ENCODE measurements around the gene GTPBP2.

DNA sequence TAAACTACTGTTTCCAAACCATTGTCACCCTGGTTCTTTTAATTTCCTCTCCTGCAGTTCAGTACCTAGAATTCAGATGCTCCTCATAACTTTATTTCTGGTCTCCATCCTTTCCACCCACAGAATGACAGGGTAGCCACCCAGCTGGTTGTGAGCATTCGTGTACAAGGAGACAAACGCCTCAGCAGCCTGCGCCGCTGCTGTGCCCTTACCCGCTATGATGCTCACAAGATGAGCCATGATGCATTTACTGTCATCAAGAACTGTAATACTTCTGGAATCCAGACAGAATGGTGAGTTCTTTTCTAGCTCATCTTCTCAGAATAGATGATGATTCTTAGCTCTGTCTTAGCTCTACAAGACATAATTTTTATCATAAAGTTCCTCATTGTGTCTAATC is 18.6 kb downstream of the GTPBP2 start:
- TF ChIP-seq, protein P1, sequence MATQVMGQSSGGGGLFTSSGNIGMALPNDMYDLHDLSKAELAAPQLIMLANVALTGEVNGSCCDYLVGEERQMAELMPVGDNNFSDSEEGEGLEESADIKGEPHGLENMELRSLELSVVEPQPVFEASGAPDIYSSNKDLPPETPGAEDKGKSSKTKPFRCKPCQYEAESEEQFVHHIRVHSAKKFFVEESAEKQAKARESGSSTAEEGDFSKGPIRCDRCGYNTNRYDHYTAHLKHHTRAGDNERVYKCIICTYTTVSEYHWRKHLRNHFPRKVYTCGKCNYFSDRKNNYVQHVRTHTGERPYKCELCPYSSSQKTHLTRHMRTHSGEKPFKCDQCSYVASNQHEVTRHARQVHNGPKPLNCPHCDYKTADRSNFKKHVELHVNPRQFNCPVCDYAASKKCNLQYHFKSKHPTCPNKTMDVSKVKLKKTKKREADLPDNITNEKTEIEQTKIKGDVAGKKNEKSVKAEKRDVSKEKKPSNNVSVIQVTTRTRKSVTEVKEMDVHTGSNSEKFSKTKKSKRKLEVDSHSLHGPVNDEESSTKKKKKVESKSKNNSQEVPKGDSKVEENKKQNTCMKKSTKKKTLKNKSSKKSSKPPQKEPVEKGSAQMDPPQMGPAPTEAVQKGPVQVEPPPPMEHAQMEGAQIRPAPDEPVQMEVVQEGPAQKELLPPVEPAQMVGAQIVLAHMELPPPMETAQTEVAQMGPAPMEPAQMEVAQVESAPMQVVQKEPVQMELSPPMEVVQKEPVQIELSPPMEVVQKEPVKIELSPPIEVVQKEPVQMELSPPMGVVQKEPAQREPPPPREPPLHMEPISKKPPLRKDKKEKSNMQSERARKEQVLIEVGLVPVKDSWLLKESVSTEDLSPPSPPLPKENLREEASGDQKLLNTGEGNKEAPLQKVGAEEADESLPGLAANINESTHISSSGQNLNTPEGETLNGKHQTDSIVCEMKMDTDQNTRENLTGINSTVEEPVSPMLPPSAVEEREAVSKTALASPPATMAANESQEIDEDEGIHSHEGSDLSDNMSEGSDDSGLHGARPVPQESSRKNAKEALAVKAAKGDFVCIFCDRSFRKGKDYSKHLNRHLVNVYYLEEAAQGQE (tag by site-specific recombination; IDR thresholded peaks at IDR 0.05), result no peak
- TF ChIP-seq RBAK (tag by site-specific recombination; IDR thresholded peaks at IDR 0.05), result no peak
- TF ChIP-seq, protein P2, sequence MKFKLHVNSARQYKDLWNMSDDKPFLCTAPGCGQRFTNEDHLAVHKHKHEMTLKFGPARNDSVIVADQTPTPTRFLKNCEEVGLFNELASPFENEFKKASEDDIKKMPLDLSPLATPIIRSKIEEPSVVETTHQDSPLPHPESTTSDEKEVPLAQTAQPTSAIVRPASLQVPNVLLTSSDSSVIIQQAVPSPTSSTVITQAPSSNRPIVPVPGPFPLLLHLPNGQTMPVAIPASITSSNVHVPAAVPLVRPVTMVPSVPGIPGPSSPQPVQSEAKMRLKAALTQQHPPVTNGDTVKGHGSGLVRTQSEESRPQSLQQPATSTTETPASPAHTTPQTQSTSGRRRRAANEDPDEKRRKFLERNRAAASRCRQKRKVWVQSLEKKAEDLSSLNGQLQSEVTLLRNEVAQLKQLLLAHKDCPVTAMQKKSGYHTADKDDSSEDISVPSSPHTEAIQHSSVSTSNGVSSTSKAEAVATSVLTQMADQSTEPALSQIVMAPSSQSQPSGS (tag by site-specific recombination; IDR thresholded peaks at IDR 0.05; ENCODE audit: low read depth), result no peak
- TF ChIP-seq, protein P3, sequence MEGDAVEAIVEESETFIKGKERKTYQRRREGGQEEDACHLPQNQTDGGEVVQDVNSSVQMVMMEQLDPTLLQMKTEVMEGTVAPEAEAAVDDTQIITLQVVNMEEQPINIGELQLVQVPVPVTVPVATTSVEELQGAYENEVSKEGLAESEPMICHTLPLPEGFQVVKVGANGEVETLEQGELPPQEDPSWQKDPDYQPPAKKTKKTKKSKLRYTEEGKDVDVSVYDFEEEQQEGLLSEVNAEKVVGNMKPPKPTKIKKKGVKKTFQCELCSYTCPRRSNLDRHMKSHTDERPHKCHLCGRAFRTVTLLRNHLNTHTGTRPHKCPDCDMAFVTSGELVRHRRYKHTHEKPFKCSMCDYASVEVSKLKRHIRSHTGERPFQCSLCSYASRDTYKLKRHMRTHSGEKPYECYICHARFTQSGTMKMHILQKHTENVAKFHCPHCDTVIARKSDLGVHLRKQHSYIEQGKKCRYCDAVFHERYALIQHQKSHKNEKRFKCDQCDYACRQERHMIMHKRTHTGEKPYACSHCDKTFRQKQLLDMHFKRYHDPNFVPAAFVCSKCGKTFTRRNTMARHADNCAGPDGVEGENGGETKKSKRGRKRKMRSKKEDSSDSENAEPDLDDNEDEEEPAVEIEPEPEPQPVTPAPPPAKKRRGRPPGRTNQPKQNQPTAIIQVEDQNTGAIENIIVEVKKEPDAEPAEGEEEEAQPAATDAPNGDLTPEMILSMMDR (tag by site-specific recombination; IDR thresholded peaks at IDR 0.05), result no peak
- no peak for TF ChIP-seq SP7 (tag by site-specific recombination; IDR thresholded peaks at IDR 0.05)
- no peak for TF ChIP-seq YY2 (tag by site-specific recombination; IDR thresholded peaks at IDR 0.05)
- TF ChIP-seq, protein P4, sequence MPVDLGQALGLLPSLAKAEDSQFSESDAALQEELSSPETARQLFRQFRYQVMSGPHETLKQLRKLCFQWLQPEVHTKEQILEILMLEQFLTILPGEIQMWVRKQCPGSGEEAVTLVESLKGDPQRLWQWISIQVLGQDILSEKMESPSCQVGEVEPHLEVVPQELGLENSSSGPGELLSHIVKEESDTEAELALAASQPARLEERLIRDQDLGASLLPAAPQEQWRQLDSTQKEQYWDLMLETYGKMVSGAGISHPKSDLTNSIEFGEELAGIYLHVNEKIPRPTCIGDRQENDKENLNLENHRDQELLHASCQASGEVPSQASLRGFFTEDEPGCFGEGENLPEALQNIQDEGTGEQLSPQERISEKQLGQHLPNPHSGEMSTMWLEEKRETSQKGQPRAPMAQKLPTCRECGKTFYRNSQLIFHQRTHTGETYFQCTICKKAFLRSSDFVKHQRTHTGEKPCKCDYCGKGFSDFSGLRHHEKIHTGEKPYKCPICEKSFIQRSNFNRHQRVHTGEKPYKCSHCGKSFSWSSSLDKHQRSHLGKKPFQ (tag by site-specific recombination; IDR thresholded peaks at IDR 0.05), result no peak
